ENCODE measurements around the gene SLC17A7. TPM values are rescaled to one million over a fixed set of nuclear protein-coding genes. Genes with fewer than 3 reads are reported as not detected.

Gene SLC17A7
- total and polyA plus RNA-seq, 2 donors (not counting 3 experiments of a cell fraction or from before 2014, with no cell fraction given) = 0.07 to 0.13 TPM

DNA sequence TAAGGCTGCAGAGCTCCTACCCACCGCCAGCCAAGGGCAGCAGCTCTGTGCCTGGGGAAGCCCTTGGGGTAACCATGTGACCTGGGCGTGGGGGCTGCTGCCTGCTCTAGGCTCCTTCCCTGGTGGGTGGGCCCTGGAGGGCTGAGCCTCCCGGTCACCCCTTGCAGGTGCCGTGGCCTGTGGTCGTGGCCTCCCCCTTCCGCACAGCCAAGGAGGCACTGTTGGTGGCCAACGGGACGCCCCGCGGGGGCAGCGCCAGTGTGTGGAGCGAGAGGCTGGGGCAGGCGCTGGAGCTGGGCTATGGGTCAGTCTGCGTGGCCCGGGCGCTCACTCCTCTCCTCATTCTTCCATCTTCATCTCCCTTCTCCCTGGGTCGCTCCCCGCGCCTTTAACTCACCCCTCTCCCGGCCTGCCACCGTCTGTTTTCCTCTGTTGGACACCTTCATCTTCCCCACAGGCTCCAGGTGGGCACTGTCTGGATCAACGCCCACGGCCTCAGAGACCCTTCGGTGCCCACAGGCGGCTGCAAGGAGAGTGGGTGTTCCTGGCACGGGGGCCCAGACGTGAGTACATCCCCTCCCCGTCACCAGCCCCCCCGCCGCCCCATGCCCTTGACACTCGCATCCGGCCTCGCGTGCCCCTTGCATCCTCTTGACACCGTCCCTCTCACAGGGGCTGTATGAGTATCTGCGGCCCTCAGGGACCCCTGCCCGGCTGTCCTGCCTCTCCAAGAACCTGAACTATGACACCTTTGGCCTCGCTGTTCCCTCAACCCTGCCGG is 22.8 kb upstream of the SLC17A7 start:
- intact Hi-C loops (cut with micrococcal nuclease) = no loop called here
- H3K9me3 ChIP-seq (replicated peaks; ENCODE audit: control insufficient read depth, insufficient read depth, low read length) = no peaks in the 10 kb centered on the region
- no peaks in the 10 kb centered on the region for H3K9me1 ChIP-seq (replicated peaks; ENCODE audit: control insufficient read depth, extremely low read depth, insufficient read depth, low read length)
- TF ChIP-seq POLR2AphosphoS5 (IDR thresholded peaks at IDR 0.05; ENCODE audit: insufficient read depth, low read depth, low read length) = no peak
- TF ChIP-seq JUN (IDR thresholded peaks at IDR 0.05; ENCODE audit: borderline replicate concordance, insufficient read depth, insufficient read length, low read depth) = no peak
- TF ChIP-seq, protein P1, sequence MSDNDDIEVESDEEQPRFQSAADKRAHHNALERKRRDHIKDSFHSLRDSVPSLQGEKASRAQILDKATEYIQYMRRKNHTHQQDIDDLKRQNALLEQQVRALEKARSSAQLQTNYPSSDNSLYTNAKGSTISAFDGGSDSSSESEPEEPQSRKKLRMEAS (IDR thresholded peaks at IDR 0.05; ENCODE audit: insufficient read depth, insufficient read length) = no peak
- no peak for TF ChIP-seq MYC (IDR thresholded peaks at IDR 0.05; ENCODE audit: low read depth, low read length)
- TF ChIP-seq, protein P2, sequence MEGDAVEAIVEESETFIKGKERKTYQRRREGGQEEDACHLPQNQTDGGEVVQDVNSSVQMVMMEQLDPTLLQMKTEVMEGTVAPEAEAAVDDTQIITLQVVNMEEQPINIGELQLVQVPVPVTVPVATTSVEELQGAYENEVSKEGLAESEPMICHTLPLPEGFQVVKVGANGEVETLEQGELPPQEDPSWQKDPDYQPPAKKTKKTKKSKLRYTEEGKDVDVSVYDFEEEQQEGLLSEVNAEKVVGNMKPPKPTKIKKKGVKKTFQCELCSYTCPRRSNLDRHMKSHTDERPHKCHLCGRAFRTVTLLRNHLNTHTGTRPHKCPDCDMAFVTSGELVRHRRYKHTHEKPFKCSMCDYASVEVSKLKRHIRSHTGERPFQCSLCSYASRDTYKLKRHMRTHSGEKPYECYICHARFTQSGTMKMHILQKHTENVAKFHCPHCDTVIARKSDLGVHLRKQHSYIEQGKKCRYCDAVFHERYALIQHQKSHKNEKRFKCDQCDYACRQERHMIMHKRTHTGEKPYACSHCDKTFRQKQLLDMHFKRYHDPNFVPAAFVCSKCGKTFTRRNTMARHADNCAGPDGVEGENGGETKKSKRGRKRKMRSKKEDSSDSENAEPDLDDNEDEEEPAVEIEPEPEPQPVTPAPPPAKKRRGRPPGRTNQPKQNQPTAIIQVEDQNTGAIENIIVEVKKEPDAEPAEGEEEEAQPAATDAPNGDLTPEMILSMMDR (IDR thresholded peaks at IDR 0.05; ENCODE audit: extremely low read depth in 1 of 2, insufficient read depth in 1 of 2, low read depth in 1 of 2, low read length in 2 of 2) = no peak
- TF ChIP-seq FOS (IDR thresholded peaks at IDR 0.05; ENCODE audit: borderline replicate concordance, insufficient read depth, low read length) = no peak
- dilution Hi-C loops (cut with MboI; ENCODE audit: extremely low pct_ligation_motif_present, low sequenced_read_pairs) = no loop called here
- peaks cover 0 to 12% of the 10 kb centered on the region in 2 experiments for H3K36me3 ChIP-seq (ENCODE audit: control insufficient read depth in 2 of 2, extremely low read depth in 1 of 2, insufficient read depth in 2 of 2, low read length in 2 of 2)
- H3K9ac ChIP-seq (replicated peaks; ENCODE audit: extremely low read depth, insufficient read depth, low read length) = no peak overlapping the region
- DNase-seq (ENCODE audit: low read depth, low spot score) = no peak
- no peaks in the 10 kb centered on the region for H3K4me1 ChIP-seq (ENCODE audit: control insufficient read depth, extremely low read depth, insufficient read depth, low read length)
- POLR2A ChIA-PET = no interaction called here
- no peak overlapping the region for H3K4me3 ChIP-seq (replicated peaks in 1 of 3; ENCODE audit: insufficient read depth in 1 of 3, low read depth in 1 of 3, low read length in 3 of 3)
- BruUV-seq (replicated peaks) = no TSS peak
- no peak overlapping the region for H3K4me2 ChIP-seq (ENCODE audit: insufficient read depth, low read length)
- H2AFZ ChIP-seq (ENCODE audit: low read depth, low read length) = no peak overlapping the region
- no peaks in the 10 kb centered on the region for H4K20me1 ChIP-seq (replicated peaks; ENCODE audit: control insufficient read depth, extremely low read depth, insufficient read depth, low read length)
- H3K27ac ChIP-seq (ENCODE audit: insufficient read depth, low read depth, low read length) = no peak overlapping the region
- H3K27me3 ChIP-seq (ENCODE audit: control insufficient read depth in 2 of 2, insufficient read depth in 2 of 2, low read length in 2 of 2) = no peaks in the 10 kb centered on the region
- CTCF ChIA-PET = no interaction called here
- no peaks in the 10 kb centered on the region for H3K79me2 ChIP-seq (ENCODE audit: control insufficient read depth, insufficient read depth, low read length)
- no peak for FAIRE-seq
